ENCODE measurements around the gene GRM1.

Gene GRM1

GRCh38 chr6:146441907-146442306, 413.0 kb downstream of the GRM1 start:
- POLR2A ChIA-PET = no interaction called here
- Histone ChIP-seq H3K36me3 (ENCODE audit: control insufficient read depth in 2 of 2, insufficient read depth in 1 of 2, low read length in 2 of 2) (no peaks in the 10 kb centered on the region), H3K4me3 (ENCODE audit: low read depth, low read length) (no peak overlapping the region), H3K4me1 (ENCODE audit: control insufficient read depth, insufficient read depth, low read length) (no peaks in the 10 kb centered on the region), H3K9me3 (ENCODE audit: control insufficient read depth, insufficient read depth, low read depth, low read length) (no peaks in the 10 kb centered on the region), H3K27ac (ENCODE audit: extremely low read depth, low read depth, low read length) (no peak overlapping the region)
- CTCF ChIA-PET = no interaction called here
- TF ChIP-seq PRDM1 (tag by site-specific recombination; IDR thresholded peaks at IDR 0.05) (peak; percentile 90), ZNF560 (tag by site-specific recombination; IDR thresholded peaks at IDR 0.05; ENCODE audit: borderline replicate concordance) (no peak), GLI4 (tag by site-specific recombination; IDR thresholded peaks at IDR 0.05) (no peak)

GRCh38 chr6:146444189-146444588, 415.3 kb downstream of the GRM1 start:
- Histone ChIP-seq H3K27ac (ENCODE audit: extremely low read depth, low read depth, low read length) (no peak overlapping the region), H3K9me3 (ENCODE audit: control insufficient read depth, insufficient read depth, low read depth, low read length) (no peaks in the 10 kb centered on the region), H3K4me3 (ENCODE audit: low read depth, low read length) (no peak overlapping the region), H3K36me3 (ENCODE audit: control insufficient read depth in 2 of 2, insufficient read depth in 1 of 2, low read length in 2 of 2) (no peaks in the 10 kb centered on the region), H3K4me1 (ENCODE audit: control insufficient read depth, insufficient read depth, low read length) (no peaks in the 10 kb centered on the region)
- TF ChIP-seq ZNF449 (tag by site-specific recombination; IDR thresholded peaks at IDR 0.05) (no peak), SETDB1 (IDR thresholded peaks at IDR 0.05; ENCODE audit: insufficient read length, low read length) (peak; percentile 14)
- ChIA-PET CTCF (no interaction called here), POLR2A (no interaction called here)

DNA sequence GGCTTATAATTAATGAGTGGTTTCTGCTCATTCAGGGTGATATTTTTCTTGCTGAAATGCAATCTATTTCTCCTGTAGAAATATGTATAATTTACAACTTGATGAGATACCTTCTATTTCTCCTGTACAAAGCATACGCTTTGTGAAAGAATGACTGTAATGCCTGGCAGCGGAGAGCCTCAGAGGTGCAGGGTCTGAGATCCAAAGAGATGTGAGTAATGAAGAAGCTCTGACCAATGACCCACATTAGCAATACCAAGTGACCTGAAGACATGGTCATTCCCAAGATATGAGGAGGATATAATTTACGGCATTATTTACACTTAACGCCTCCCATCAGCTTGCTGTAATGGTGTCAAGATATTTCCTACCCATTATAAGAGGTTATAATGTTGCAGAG, 416.4 kb downstream of the GRM1 start:
- no peaks in the 10 kb centered on the region for H3K36me3 ChIP-seq (ENCODE audit: control insufficient read depth in 2 of 2, insufficient read depth in 1 of 2, low read length in 2 of 2)
- no peak for TF ChIP-seq ZNF37A (tag by site-specific recombination; IDR thresholded peaks at IDR 0.05)
- TF ChIP-seq KLF1 (tag by site-specific recombination; IDR thresholded peaks at IDR 0.05) = no peak
- no peak for TF ChIP-seq ZNF544 (tag by site-specific recombination; IDR thresholded peaks at IDR 0.05)
- no peak for TF ChIP-seq KLF10 (tag by site-specific recombination; IDR thresholded peaks at IDR 0.05)
- no peak for TF ChIP-seq ZBTB11 (tag by site-specific recombination; conservative IDR thresholded peaks at IDR 0.05; ENCODE audit: low read depth)
- no peak for TF ChIP-seq SALL2 (tag by site-specific recombination; IDR thresholded peaks at IDR 0.05; ENCODE audit: borderline replicate concordance)
- TF ChIP-seq ZNF280D (tag by site-specific recombination; IDR thresholded peaks at IDR 0.05) = no peak
- TF ChIP-seq ZNF302 (tag by site-specific recombination; IDR thresholded peaks at IDR 0.05; ENCODE audit: low read depth) = no peak
- TF ChIP-seq BCL11A (tag by site-specific recombination; IDR thresholded peaks at IDR 0.05; ENCODE audit: low read depth) = no peak
- TF ChIP-seq ELK4 (IDR thresholded peaks at IDR 0.05; ENCODE audit: borderline replicate concordance, low read depth, low read length) = no peak
- TF ChIP-seq ZNF174 (tag by site-specific recombination; IDR thresholded peaks at IDR 0.05) = no peak
- TF ChIP-seq ZNF175 (tag by site-specific recombination; IDR thresholded peaks at IDR 0.05) = no peak
- TF ChIP-seq ZNF404 (tag by site-specific recombination; IDR thresholded peaks at IDR 0.05) = no peak
- TF ChIP-seq GLIS2 (tag by site-specific recombination; IDR thresholded peaks at IDR 0.05) = no peak
- no peak for TF ChIP-seq ZNF311 (tag by site-specific recombination; IDR thresholded peaks at IDR 0.05; ENCODE audit: borderline replicate concordance)
- TF ChIP-seq ZNF548 (tag by site-specific recombination; IDR thresholded peaks at IDR 0.05) = no peak
- TF ChIP-seq ZNF670 (tag by site-specific recombination; IDR thresholded peaks at IDR 0.05; ENCODE audit: low read depth) = no peak
- TF ChIP-seq OVOL3 (tag by site-specific recombination; IDR thresholded peaks at IDR 0.05) = no peak
- TF ChIP-seq ZNF223 (tag by site-specific recombination; IDR thresholded peaks at IDR 0.05) = no peak
- H3K4me1 ChIP-seq (ENCODE audit: control insufficient read depth, insufficient read depth, low read length) = no peaks in the 10 kb centered on the region
- H3K4me3 ChIP-seq (ENCODE audit: low read depth, low read length) = no peak overlapping the region
- H3K9me3 ChIP-seq (ENCODE audit: control insufficient read depth, insufficient read depth, low read depth, low read length) = no peaks in the 10 kb centered on the region
- H3K27ac ChIP-seq (ENCODE audit: extremely low read depth, low read depth, low read length) = no peak overlapping the region
- POLR2A ChIA-PET = no interaction called here
- CTCF ChIA-PET = no interaction called here

Measured in HEK293 (cell line).